Calu3 (cell line): ENCODE data around the gene STX3. TPM values are rescaled to one million over a fixed set of nuclear protein-coding genes. Genes with fewer than 3 reads are reported as not detected.

Source experiments
- BruUV-seq: library from RNA; stranded (reverse); fragments of 400-500 nt; replicated peaks from 2 replicates; lab custom pipeline; 2021; lab: Mats Ljungman, UMichigan
- CTCF ChIA-PET: fragments of 300-600 bp; sonication (Branson Sonifier 250); formaldehyde crosslinking; loops from one replicate; lab custom pipeline; 2022; ENCODE audit warnings: antibody characterized with exemption; lab: Charles Lee
- DNase-seq: peaks from one replicate; pipeline ENCODE4 v3.0.0; 2022
- H3K27ac Mint-ChIP-seq: one replicate; pipeline ENCODE4 v1.8.0; 2022; ENCODE audit warnings: mixed read lengths; ENCODE audit not compliant: unreplicated experiment
- H3K27me3 Mint-ChIP-seq: one replicate; pipeline ENCODE4 v1.8.0; 2022; ENCODE audit warnings: mixed read lengths; ENCODE audit not compliant: unreplicated experiment
- H3K36me3 Mint-ChIP-seq: one replicate; pipeline ENCODE4 v1.8.0; 2022; ENCODE audit warnings: mild to moderate bottlenecking, moderate library complexity, mixed read lengths; ENCODE audit not compliant: insufficient read depth, unreplicated experiment
- H3K4me1 Mint-ChIP-seq: one replicate; pipeline ENCODE4 v1.8.0; 2022; ENCODE audit warnings: mild to moderate bottlenecking, low read depth, mixed read lengths; ENCODE audit not compliant: unreplicated experiment
- H3K4me3 Mint-ChIP-seq: one replicate; pipeline ENCODE4 v1.8.0; 2022; ENCODE audit warnings: mild to moderate bottlenecking, low read depth, moderate library complexity, mixed read lengths; ENCODE audit not compliant: unreplicated experiment
- H3K9me3 Mint-ChIP-seq: one replicate; pipeline ENCODE4 v1.8.0; 2022; ENCODE audit warnings: low read depth, mixed read lengths; ENCODE audit not compliant: unreplicated experiment
- CTCF ChIP-seq: fragments of 200-600 bp; IDR thresholded peaks from one replicate; pipeline ENCODE4 v1.8.0; 2022; ENCODE audit warnings: antibody characterized with exemption; ENCODE audit not compliant: unreplicated experiment
- intact Hi-C: fragments of 100-400 bp; cut with micrococcal nuclease; formaldehyde crosslinking; loops from one replicate; pipeline ENCODE4 v1.10.0; 2022; ENCODE audit not compliant: unreplicated experiment
- total RNA-seq: library from RNA; stranded (reverse); gene quantifications from 2 replicates; pipeline ENCODE4 v1.2.3, GENCODE V29; 2022

STX3 gene
- total RNA-seq, 1 experiment from 2014 or later: 50.1 TPM

GRCh38 chr11:59729834-59730233 is 25.3 kb upstream of the STX3 start:
- H3K27ac Mint-ChIP-seq: no peak overlapping the region
- H3K9me3 Mint-ChIP-seq: peaks cover 5% of the 10 kb centered on the region
- BruUV-seq: no TSS peak
- no peak overlapping the region for H3K4me3 Mint-ChIP-seq
- intact Hi-C loops: no loop called here
- CTCF ChIA-PET: interaction anchor here (0.5 to 0.6 kb wide), 2 partner anchors 18 to 100 kb away, joined by 3 to 7 read pairs; no protein-coding TSS in a partner anchor
- DNase-seq: no peak
- TF ChIP-seq CTCF: no peak
- no peaks in the 10 kb centered on the region for H3K36me3 Mint-ChIP-seq
- H3K4me1 Mint-ChIP-seq: peaks cover 8% of the 10 kb centered on the region
- H3K27me3 Mint-ChIP-seq: no peaks in the 10 kb centered on the region

- H3K27me3 Mint-ChIP-seq: no peaks in the 10 kb centered on the region
- no peak for TF ChIP-seq CTCF
- intact Hi-C loops: no loop called here
- H3K9me3 Mint-ChIP-seq: peaks cover 5% of the 10 kb centered on the region
- no TSS peak for BruUV-seq
- DNase-seq: no peak
- CTCF ChIA-PET: interaction anchor here (0.5 kb wide), 1 partner anchor 84 kb away, joined by 3 read pairs; no protein-coding TSS in a partner anchor
- peaks cover 8% of the 10 kb centered on the region for H3K4me1 Mint-ChIP-seq
- H3K4me3 Mint-ChIP-seq: no peak overlapping the region
- no peak overlapping the region for H3K27ac Mint-ChIP-seq
- no peaks in the 10 kb centered on the region for H3K36me3 Mint-ChIP-seq
These were observed 24.1 kb upstream of the STX3 start for GRCh38 chr11:59730896-59731565.

GRCh38 chr11:59746111-59746510 is 9.1 kb upstream of the STX3 start:
- no peak for DNase-seq
- peaks cover 4% of the 10 kb centered on the region for H3K9me3 Mint-ChIP-seq
- no peaks in the 10 kb centered on the region for H3K4me1 Mint-ChIP-seq
- no peak overlapping the region for H3K27ac Mint-ChIP-seq
- BruUV-seq: no TSS peak
- CTCF ChIA-PET: no interaction called here
- intact Hi-C loops: no loop called here
- H3K36me3 Mint-ChIP-seq: no peaks in the 10 kb centered on the region
- TF ChIP-seq CTCF: no peak
- H3K27me3 Mint-ChIP-seq: no peaks in the 10 kb centered on the region
- no peak overlapping the region for H3K4me3 Mint-ChIP-seq

GRCh38 chr11:59753650-59754493 is 1.3 kb upstream of the STX3 start:
- intact Hi-C loops: loop anchor here (1.0 to 10.0 kb wide), 3 partner anchors 33 to 161 kb away; no protein-coding TSS in a partner anchor
- Mint-ChIP-seq H3K4me3 (peak overlapping the region; percentile 81), H3K9me3 (peaks cover 1% of the 10 kb centered on the region), H3K27me3 (no peaks in the 10 kb centered on the region), H3K36me3 (peaks cover 37% of the 10 kb centered on the region), H3K4me1 (peaks cover 27% of the 10 kb centered on the region), H3K27ac (peak overlapping the region; percentile 85)
- peak; percentile 89 for DNase-seq
- CTCF ChIA-PET: interaction anchor here (0.6 to 2.6 kb wide), 4 partner anchors 34 to 85 kb away, joined by 3 to 14 read pairs (median 6); partner anchors contain the start of gene PATL1
- TF ChIP-seq CTCF: peak; percentile 91
- BruUV-seq: no TSS peak
